ENCODE results near the gene TMEM41B.
"Not testable (repeated sequence)": the region's sequence is repeated elsewhere in the genome, so short reads cannot be mapped to it uniquely, and the experiment has no call there.

TMEM41B gene

GRCh38 chr11:9314291-9315077, at the start of gene TMEM41B:
TSS of gene TMEM41B (minus strand) at chr11:9314593. CDS start at chr11:9314441, 152 bp downstream.
- DNase-seq (ENCODE audit: low read depth, low spot score): peak; percentile 84

- DNase-seq (ENCODE audit: low read depth, low spot score): no peak
Observed at GRCh38 chr11:9362393-9362863, 48.0 kb upstream of the TMEM41B start.

GRCh38 chr11:9360862-9361622, 46.6 kb upstream of the TMEM41B start:
- not testable (repeated sequence) for DNase-seq (ENCODE audit: low read depth, low spot score)

GRCh38 chr11:9357041-9357440, 42.6 kb upstream of the TMEM41B start:
- DNase-seq (ENCODE audit: low read depth, low spot score): no peak

- no peak for DNase-seq (ENCODE audit: low read depth, low spot score)
Observed at GRCh38 chr11:9351321-9351881, 37.0 kb upstream of the TMEM41B start.

GRCh38 chr11:9347779-9348178, 33.4 kb upstream of the TMEM41B start:
- DNase-seq (ENCODE audit: low read depth, low spot score): not testable (repeated sequence)

GRCh38 chr11:9347100-9347499, 32.7 kb upstream of the TMEM41B start:
- no peak for DNase-seq (ENCODE audit: low read depth, low spot score)

GRCh38 chr11:9344061-9344680, 29.8 kb upstream of the TMEM41B start:
- DNase-seq (ENCODE audit: low read depth, low spot score): no peak

- no peak for DNase-seq (ENCODE audit: low read depth, low spot score)
Observed at GRCh38 chr11:9341638-9342178, 27.3 kb upstream of the TMEM41B start.

GRCh38 chr11:9332655-9333054, 18.3 kb upstream of the TMEM41B start:
- DNase-seq (ENCODE audit: low read depth, low spot score): no peak

- DNase-seq (ENCODE audit: low read depth, low spot score): no peak
Observed at GRCh38 chr11:9330387-9331384, 16.3 kb upstream of the TMEM41B start.

GRCh38 chr11:9320047-9320446, 5.7 kb upstream of the TMEM41B start:
- no peak for DNase-seq (ENCODE audit: low read depth, low spot score)

- DNase-seq (ENCODE audit: low read depth, low spot score): not testable (repeated sequence)
Observed at GRCh38 chr11:9319377-9320001, 5.1 kb upstream of the TMEM41B start.

- not testable (repeated sequence) for DNase-seq (ENCODE audit: low read depth, low spot score)
Observed at GRCh38 chr11:9318442-9319376, 4.3 kb upstream of the TMEM41B start.

GRCh38 chr11:9316334-9316733, 1.9 kb upstream of the TMEM41B start:
- DNase-seq (ENCODE audit: low read depth, low spot score): no peak

GRCh38 chr11:9315078-9315688, 790 bp upstream of the TMEM41B start:
- DNase-seq (ENCODE audit: low read depth, low spot score): no peak

- peak; percentile 7 for DNase-seq (ENCODE audit: low read depth, low spot score)
Observed at GRCh38 chr11:9313648-9314290, 624 bp downstream of the TMEM41B start.

All from brain pericyte (primary cell).